Activated T-cell treated with anti-CD3 and anti-CD28 coated beads for 24 hours (primary cell): ENCODE data around the gene CDCA7.
"Not testable (repeated sequence)": the region's sequence is repeated elsewhere in the genome, so short reads cannot be mapped to it uniquely, and the experiment has no call there.

Experiments
- DNase-seq: peaks from one replicate; pipeline ENCODE4 v3.0.0-alpha.2; 2020; ENCODE audit warnings: low read depth

The CDCA7 gene

GRCh38 chr2:173402405-173402974 is 47.8 kb downstream of the CDCA7 start:
- DNase-seq = peak; percentile 70

GRCh38 chr2:173404841-173405750 is 50.4 kb downstream of the CDCA7 start:
- DNase-seq = no peak

GRCh38 chr2:173407176-173407575 is 52.5 kb downstream of the CDCA7 start:
- DNase-seq = no peak

- no peak for DNase-seq
Measured at GRCh38 chr2:173407646-173408045, 53.0 kb downstream of the CDCA7 start.

GRCh38 chr2:173410579-173410978 is 55.9 kb downstream of the CDCA7 start:
- no peak for DNase-seq

- DNase-seq = no peak
Measured at GRCh38 chr2:173412628-173413027, 58.0 kb downstream of the CDCA7 start.

GRCh38 chr2:173414823-173415322 is 60.2 kb downstream of the CDCA7 start:
- no peak for DNase-seq

GRCh38 chr2:173415431-173416381 is 61.0 kb downstream of the CDCA7 start:
- no peak for DNase-seq

- not testable (repeated sequence) for DNase-seq
Measured at GRCh38 chr2:173416415-173417152, 61.9 kb downstream of the CDCA7 start.

- DNase-seq = no peak
Measured at GRCh38 chr2:173417341-173417740, 62.7 kb downstream of the CDCA7 start.

GRCh38 chr2:173417802-173418201 is 63.1 kb downstream of the CDCA7 start:
- DNase-seq = no peak
